ENCODE measurements around the gene SPIRE2. TPM values are rescaled to one million over a fixed set of nuclear protein-coding genes. Genes with fewer than 3 reads are reported as not detected.

Gene SPIRE2
- total and polyA plus RNA-seq, 2 of the 13 experiments (the other 11 are each of a cell fraction or from before 2014, with no cell fraction given) = 13.3 to 37.5 TPM

DNA sequence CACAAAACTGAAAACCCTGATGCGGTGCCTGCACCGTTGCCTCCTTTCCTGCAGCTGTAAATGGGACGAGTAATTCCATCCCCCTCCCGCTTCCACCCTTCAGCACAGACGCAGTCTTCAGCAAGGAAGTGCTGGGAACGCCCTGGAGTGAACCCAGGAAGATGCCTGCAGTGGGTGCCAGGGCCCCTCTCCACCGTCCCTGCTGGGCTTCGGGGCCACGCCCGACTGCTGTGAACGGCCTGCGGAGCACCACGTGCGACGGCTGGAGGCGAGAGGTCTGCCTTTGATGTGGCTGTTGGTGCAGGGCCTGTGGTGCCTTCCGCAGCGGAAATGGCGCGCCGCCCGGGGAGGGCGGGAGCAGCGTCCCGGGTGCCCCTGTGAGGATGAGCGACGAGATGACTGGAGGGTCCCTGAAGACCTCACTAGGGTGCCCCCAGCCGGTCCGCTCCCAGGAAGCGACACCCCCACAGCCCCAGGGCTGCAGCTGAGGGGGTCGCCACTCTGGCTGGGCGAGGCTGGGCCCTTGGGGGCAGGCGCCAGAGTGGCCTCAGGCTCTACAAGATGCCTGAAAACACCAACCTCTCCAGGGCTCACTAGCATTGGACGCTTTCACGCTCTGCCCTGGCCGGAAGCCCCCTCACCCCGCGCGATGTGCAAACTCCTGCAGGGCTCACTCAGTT lies 89.6 kb downstream of the SPIRE2 start (continued):
- TF ChIP-seq, protein P1, sequence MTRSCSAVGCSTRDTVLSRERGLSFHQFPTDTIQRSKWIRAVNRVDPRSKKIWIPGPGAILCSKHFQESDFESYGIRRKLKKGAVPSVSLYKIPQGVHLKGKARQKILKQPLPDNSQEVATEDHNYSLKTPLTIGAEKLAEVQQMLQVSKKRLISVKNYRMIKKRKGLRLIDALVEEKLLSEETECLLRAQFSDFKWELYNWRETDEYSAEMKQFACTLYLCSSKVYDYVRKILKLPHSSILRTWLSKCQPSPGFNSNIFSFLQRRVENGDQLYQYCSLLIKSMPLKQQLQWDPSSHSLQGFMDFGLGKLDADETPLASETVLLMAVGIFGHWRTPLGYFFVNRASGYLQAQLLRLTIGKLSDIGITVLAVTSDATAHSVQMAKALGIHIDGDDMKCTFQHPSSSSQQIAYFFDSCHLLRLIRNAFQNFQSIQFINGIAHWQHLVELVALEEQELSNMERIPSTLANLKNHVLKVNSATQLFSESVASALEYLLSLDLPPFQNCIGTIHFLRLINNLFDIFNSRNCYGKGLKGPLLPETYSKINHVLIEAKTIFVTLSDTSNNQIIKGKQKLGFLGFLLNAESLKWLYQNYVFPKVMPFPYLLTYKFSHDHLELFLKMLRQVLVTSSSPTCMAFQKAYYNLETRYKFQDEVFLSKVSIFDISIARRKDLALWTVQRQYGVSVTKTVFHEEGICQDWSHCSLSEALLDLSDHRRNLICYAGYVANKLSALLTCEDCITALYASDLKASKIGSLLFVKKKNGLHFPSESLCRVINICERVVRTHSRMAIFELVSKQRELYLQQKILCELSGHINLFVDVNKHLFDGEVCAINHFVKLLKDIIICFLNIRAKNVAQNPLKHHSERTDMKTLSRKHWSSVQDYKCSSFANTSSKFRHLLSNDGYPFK (CRISPR knock-in tag; IDR thresholded peaks at IDR 0.05; ENCODE audit: borderline replicate concordance) = peak; percentile 95
- no peak for TF ChIP-seq SNRNP70 (IDR thresholded peaks at IDR 0.05; ENCODE audit: low read depth, low read length)
- TF ChIP-seq BCL6 (CRISPR knock-in tag; IDR thresholded peaks at IDR 0.05) = peak; percentile 75
- TF ChIP-seq MXD4 (CRISPR knock-in tag; IDR thresholded peaks at IDR 0.05) = peak; percentile 91
- TF ChIP-seq DMAP1 (CRISPR knock-in tag; IDR thresholded peaks at IDR 0.05) = peak; percentile 99
- TF ChIP-seq ZNF260 (CRISPR knock-in tag; IDR thresholded peaks at IDR 0.05; ENCODE audit: borderline replicate concordance, low read depth) = 0 out of 2 replicates have a peak, but pooled peaks have one; percentile 84
- TF ChIP-seq MTA3 (CRISPR knock-in tag; IDR thresholded peaks at IDR 0.05) = no peak
- peak; percentile 98 for TF ChIP-seq ETV6 (CRISPR knock-in tag; conservative IDR thresholded peaks at IDR 0.05)
- peak; percentile 97 for TF ChIP-seq ZNF644 (CRISPR knock-in tag; IDR thresholded peaks at IDR 0.05; ENCODE audit: low read depth)
- peak; percentile 89 for TF ChIP-seq XBP1 (CRISPR knock-in tag; IDR thresholded peaks at IDR 0.05)
- peak; percentile 96; the same call in 1 of the 2 replicates for TF ChIP-seq MAF1 (CRISPR knock-in tag; IDR thresholded peaks at IDR 0.05; ENCODE audit: borderline replicate concordance)
- TF ChIP-seq ZNF749 (CRISPR knock-in tag; IDR thresholded peaks at IDR 0.05; ENCODE audit: borderline replicate concordance) = peak; percentile 99
- peak; percentile 91; the same call in 1 of the 2 replicates for TF ChIP-seq GPN1 (CRISPR knock-in tag; IDR thresholded peaks at IDR 0.05; ENCODE audit: borderline replicate concordance)
- peak; percentile 64; the same call in 1 of the 2 replicates for TF ChIP-seq SP2 (CRISPR knock-in tag; IDR thresholded peaks at IDR 0.05)
- TF ChIP-seq ATF2 (CRISPR knock-in tag; IDR thresholded peaks at IDR 0.05) = peak; percentile 91
- peak; percentile 36; the same call in 1 of the 2 replicates for TF ChIP-seq ZFP82 (CRISPR knock-in tag; IDR thresholded peaks at IDR 0.05; ENCODE audit: borderline replicate concordance)
- TF ChIP-seq CBX5 (CRISPR knock-in tag; IDR thresholded peaks at IDR 0.05; ENCODE audit: borderline replicate concordance) = peak; percentile 99
- TF ChIP-seq ZNF670 (CRISPR knock-in tag; IDR thresholded peaks at IDR 0.05; ENCODE audit: borderline replicate concordance) = peak; percentile 93
- 0 out of 2 replicates have a peak, but pooled peaks have one; percentile 16 for TF ChIP-seq NFE2 (CRISPR knock-in tag; IDR thresholded peaks at IDR 0.05)
- peak; percentile 61 for TF ChIP-seq NFYB (CRISPR knock-in tag; IDR thresholded peaks at IDR 0.05)
- TF ChIP-seq ZNF44 (CRISPR knock-in tag; IDR thresholded peaks at IDR 0.05) = peak; percentile 94; the same call in 1 of the 2 replicates
- no peak; the same call in none of the 2 replicates for TF ChIP-seq ZNF224 (CRISPR knock-in tag; IDR thresholded peaks at IDR 0.05)
- peak; percentile 96; the same call in 1 of the 2 replicates for TF ChIP-seq GTF3A (CRISPR knock-in tag; conservative IDR thresholded peaks at IDR 0.05)
- TF ChIP-seq NR2F2 (IDR thresholded peaks at IDR 0.05; ENCODE audit: borderline replicate concordance, low read depth) = no peak
- 0 out of 2 replicates have a peak, but pooled peaks have one; percentile 71 for TF ChIP-seq ZFYVE20 (CRISPR knock-in tag; IDR thresholded peaks at IDR 0.05; ENCODE audit: borderline replicate concordance, low read depth)
- peak; percentile 96 for TF ChIP-seq HINFP (CRISPR knock-in tag; IDR thresholded peaks at IDR 0.05; ENCODE audit: low read depth)

Data from HepG2 (cell line).